GM12878 (cell line): ENCODE results near the gene PPP2R2D. TPM values are rescaled to one million over a fixed set of nuclear protein-coding genes. Genes with fewer than 3 reads are reported as not detected.

Experiments used
- ATAC-seq: fragments of 200-7000 bp; cut with Tn5 transposase; 3 replicates; pipeline ENCODE4 v1.9.1; 2020; ENCODE audit warnings: mild to moderate bottlenecking, moderate library complexity
- BruUV-seq: library from RNA; stranded (reverse); fragments of 400-500 nt; replicated peaks from 2 replicates; lab custom pipeline; 2021; lab: Mats Ljungman, UMichigan
- CTCF ChIA-PET: fragments of 300-600 bp; sonication (Branson Sonifier 250); formaldehyde crosslinking; extraction: SDS; loops from one replicate; lab custom pipeline; 2021; ENCODE audit warnings: inconsistent platforms; lab: Yijun Ruan, JAX
- POLR2A ChIA-PET: fragments of 350-600 bp; formaldehyde crosslinking; extraction: SDS; loops from one replicate; lab custom pipeline; 2021; ENCODE audit warnings: inconsistent platforms; lab: Charles Lee
- RAD21 ChIA-PET: fragments of 300-600 bp; sonication (Branson Sonifier 250); formaldehyde crosslinking; loops from one replicate; lab custom pipeline; 2023; ENCODE audit warnings: antibody characterized with exemption; ENCODE audit not compliant: unreplicated experiment; lab: Charles Lee
- SMC1A ChIA-PET: fragments of 300-600 bp; sonication (Branson Sonifier 250); formaldehyde crosslinking; loops from one replicate; lab custom pipeline; 2023; ENCODE audit not compliant: unreplicated experiment, uncharacterized antibody; lab: Charles Lee
- DNase-seq: peaks from one replicate; pipeline ENCODE4 v3.0.0-alpha.2; 2011; ENCODE audit warnings: low read depth, low spot score
- FAIRE-seq: peaks from 3 replicates; lab custom pipeline; 2011; peaks lifted over from hg19 to GRCh38; lab: Jason Lieb, UNC
- H2AFZ ChIP-seq: 2 replicates; pipeline ENCODE4 v1.6.0; 2011; ENCODE audit warnings: low read depth, low read length, control low read depth; ENCODE audit not compliant: control insufficient read depth
- H3K27ac ChIP-seq: 2 replicates; pipeline ENCODE4 v1.5.1; 2011; ENCODE audit warnings: control low read depth; ENCODE audit not compliant: control insufficient read depth, insufficient read depth
- H3K27me3 ChIP-seq, 2 experiments: replicated peaks in 1 of 2; 2 replicates each; pipeline versions ENCODE4 v1.6.0 to v1.6.1; 2011; ENCODE audit warnings: low read length in 1 of 2; ENCODE audit not compliant: control insufficient read depth in 2 of 2, insufficient read depth in 2 of 2
- H3K36me3 ChIP-seq, 2 experiments: 2 replicates each; pipeline ENCODE4 v1.5.1; 2011; ENCODE audit warnings: low read length in 1 of 2; ENCODE audit not compliant: control insufficient read depth in 2 of 2, insufficient read depth in 2 of 2
- H3K4me1 ChIP-seq: 2 replicates; pipeline ENCODE4 v1.6.1; 2011; ENCODE audit warnings: mild to moderate bottlenecking, low read length, moderate library complexity, mixed read lengths; ENCODE audit not compliant: control insufficient read depth, insufficient read depth
- H3K4me2 ChIP-seq: 2 replicates; pipeline ENCODE4 v1.6.0; 2011; ENCODE audit warnings: control low read depth; ENCODE audit not compliant: control insufficient read depth, insufficient read depth
- H3K4me3 ChIP-seq: fragments of 200-600 bp; sonication (generic); 2 replicates; pipeline ENCODE4 v1.5.1; 2016
- H3K79me2 ChIP-seq: 2 replicates; pipeline ENCODE4 v1.6.0; 2011; ENCODE audit warnings: low read length; ENCODE audit not compliant: control insufficient read depth, insufficient read depth
- H3K9ac ChIP-seq: 2 replicates; pipeline ENCODE4 v1.8.0; 2011; ENCODE audit warnings: low read length, control low read depth, mixed read lengths; ENCODE audit not compliant: control insufficient read depth, insufficient read depth
- H3K9me3 ChIP-seq: replicated peaks from 3 replicates; pipeline ENCODE4 v1.5.1; 2011; ENCODE audit warnings: mild to moderate bottlenecking, low read length; ENCODE audit not compliant: control insufficient read depth, insufficient read depth
- H4K20me1 ChIP-seq: 2 replicates; pipeline ENCODE4 v1.6.0; 2011; ENCODE audit not compliant: control insufficient read depth, insufficient read depth
- BRCA1 ChIP-seq: IDR thresholded peaks from 2 replicates; pipeline ENCODE4 v1.6.1; 2011; ENCODE audit warnings: low read depth, low read length, improper control_type of control experiment
- KAT2A ChIP-seq: conservative IDR thresholded peaks from 2 replicates; pipeline ENCODE4 v1.6.1; 2011; ENCODE audit warnings: low read depth, low read length; ENCODE audit not compliant: control insufficient read depth
- MEF2A ChIP-seq: IDR thresholded peaks from 2 replicates; pipeline ENCODE4 v1.6.1; 2011; ENCODE audit warnings: low read depth, mild to moderate bottlenecking, low read length, moderate library complexity; ENCODE audit not compliant: insufficient read depth
- MEF2B ChIP-seq: fragments of 450-650 bp; IDR thresholded peaks from 2 replicates; pipeline ENCODE4 v1.6.1; 2018; ENCODE audit warnings: mild to moderate bottlenecking, moderate library complexity; ENCODE audit not compliant: partially characterized antibody, poor library complexity, severe bottlenecking
- PAX8 ChIP-seq: fragments of 450-650 bp; IDR thresholded peaks from 2 replicates; pipeline ENCODE4 v1.6.1; 2017; ENCODE audit warnings: mild to moderate bottlenecking, moderate library complexity
- PML ChIP-seq: IDR thresholded peaks from 2 replicates; pipeline ENCODE4 v1.6.1; 2012; ENCODE audit warnings: low read length, inconsistent platforms
- RBBP5 ChIP-seq: fragments of 200-600 bp; sonication (generic); conservative IDR thresholded peaks from 2 replicates; pipeline ENCODE4 v1.6.1; 2016
- STAT1 ChIP-seq: fragments of 450-650 bp; conservative IDR thresholded peaks from 2 replicates; pipeline ENCODE4 v1.6.1; 2014; ENCODE audit warnings: antibody characterized with exemption, mild to moderate bottlenecking
- ZNF207 ChIP-seq: fragments of 450-650 bp; IDR thresholded peaks from 2 replicates; pipeline ENCODE4 v1.6.1; 2014; ENCODE audit warnings: antibody characterized with exemption, mild to moderate bottlenecking, borderline replicate concordance
- WGBS: methylation state at CpG from one replicate; pipeline ENCODE4 v1.1.6; 2016; ENCODE audit warnings: low lambda C conversion rate; ENCODE audit not compliant: insufficient replicate concordance, insufficient coverage; ENCODE audit errors: missing lambda C conversion rate; 5-methylcytosine and 5-hydroxymethylcytosine counted together
- in situ Hi-C: fragments of 300-500 bp; cut with MboI; formaldehyde crosslinking; loops from 9 replicates; pipeline ENCODE4 v1.14.3; 2018; ENCODE audit warnings: mixed read lengths
- intact Hi-C: fragments of 100-400 bp; cut with micrococcal nuclease; formaldehyde crosslinking; loops from one replicate; pipeline ENCODE4 v1.14.2; 2022; ENCODE audit not compliant: unreplicated experiment
- polyA plus RNA-seq, 11 experiments: library from polyadenylated mRNA; depleted of rRNA in 4 of 11; unstranded in 6 of 11; stranded (reverse) in 5 of 11; fragments of >200 nt; fragmentation: Nextera tagmentation in 4 of 11; fragmentation: Illumina TruSeq in 1 of 11; extraction: Ambion mirVana in 4 of 11; extraction: Trizol in 1 of 11; gene quantifications; 1 replicate in 1 of 11; 2 replicates in 10 of 11; pipeline versions ENCODE4 v1.2.1 to v1.2.3, GENCODE V29; 2011 to 2016; ENCODE audit warnings: inconsistent platforms in 2 of 11, missing spikeins in 2 of 11, low read depth in 1 of 11
- total RNA-seq, 4 experiments: library from RNA; depleted of rRNA in 3 of 4; stranded (reverse); fragments of >200 nt in 3 of 4; fragmentation: Illumina TruSeq in 1 of 4; extraction: Trizol in 1 of 4; gene quantifications; 2 replicates each; pipeline versions ENCODE4 v1.2.1 to v1.2.3, GENCODE V29; 2013 to 2021
- TF ChIP-seq, protein P1 (sequence below): fragments of 450-650 bp; IDR thresholded peaks from 2 replicates; pipeline ENCODE4 v1.6.1; 2018; ENCODE audit warnings: borderline replicate concordance, mild to moderate bottlenecking; ENCODE audit not compliant: partially characterized antibody
- TF ChIP-seq, protein P2 (sequence below): IDR thresholded peaks from 2 replicates; pipeline ENCODE4 v1.6.1; 2012; ENCODE audit warnings: low read depth, low read length, improper control_type of control experiment
- TF ChIP-seq, protein P3 (sequence below): IDR thresholded peaks from 2 replicates; pipeline ENCODE4 v1.6.1; 2011; ENCODE audit warnings: borderline replicate concordance, low read depth, mild to moderate bottlenecking, moderate library complexity, mixed read lengths, low read length; ENCODE audit not compliant: insufficient read depth; ENCODE audit errors: extremely low read length

The PPP2R2D gene
- total and polyA plus RNA-seq, 10 of the 15 experiments (the other 5 are each of a cell fraction or from before 2014, with no cell fraction given): 2.8 to 41.9 (median 21.8) TPM

DNA sequence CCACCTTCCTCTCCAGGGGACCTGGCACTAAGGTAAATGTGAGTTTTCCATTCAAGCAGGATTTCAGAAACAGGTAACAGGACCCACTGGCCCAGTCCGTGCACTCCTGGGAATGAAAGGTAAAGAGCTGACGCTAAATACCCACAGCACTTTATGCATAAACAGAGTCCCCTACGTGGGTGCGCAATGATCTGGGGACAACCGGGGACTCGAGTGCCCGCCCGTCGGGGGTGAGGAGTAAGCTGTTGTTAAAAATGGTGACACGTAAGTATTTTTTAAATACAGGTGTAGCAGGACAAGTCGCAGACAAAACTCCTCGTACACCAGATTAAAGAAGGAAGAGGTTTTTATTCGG, 47.2 kb upstream of the PPP2R2D start:
- intact Hi-C loops: no loop called here
- no peaks in the 10 kb centered on the region for H3K36me3 ChIP-seq
- H3K27me3 ChIP-seq: no peaks in the 10 kb centered on the region
- in situ Hi-C loops: no loop called here
- BruUV-seq: no TSS peak
- SMC1A ChIA-PET: no interaction called here
- H3K9ac ChIP-seq: no peak overlapping the region
- RAD21 ChIA-PET: no interaction called here
- no peak overlapping the region for H3K4me3 ChIP-seq
- no peaks in the 10 kb centered on the region for H3K79me2 ChIP-seq
- H3K4me1 ChIP-seq: no peaks in the 10 kb centered on the region
- no peak for TF ChIP-seq BRCA1
- TF ChIP-seq MEF2A: no peak
- no peak for TF ChIP-seq ZNF207
- no peak for TF ChIP-seq KAT2A
- no peak for TF ChIP-seq PML
- TF ChIP-seq, protein P1, sequence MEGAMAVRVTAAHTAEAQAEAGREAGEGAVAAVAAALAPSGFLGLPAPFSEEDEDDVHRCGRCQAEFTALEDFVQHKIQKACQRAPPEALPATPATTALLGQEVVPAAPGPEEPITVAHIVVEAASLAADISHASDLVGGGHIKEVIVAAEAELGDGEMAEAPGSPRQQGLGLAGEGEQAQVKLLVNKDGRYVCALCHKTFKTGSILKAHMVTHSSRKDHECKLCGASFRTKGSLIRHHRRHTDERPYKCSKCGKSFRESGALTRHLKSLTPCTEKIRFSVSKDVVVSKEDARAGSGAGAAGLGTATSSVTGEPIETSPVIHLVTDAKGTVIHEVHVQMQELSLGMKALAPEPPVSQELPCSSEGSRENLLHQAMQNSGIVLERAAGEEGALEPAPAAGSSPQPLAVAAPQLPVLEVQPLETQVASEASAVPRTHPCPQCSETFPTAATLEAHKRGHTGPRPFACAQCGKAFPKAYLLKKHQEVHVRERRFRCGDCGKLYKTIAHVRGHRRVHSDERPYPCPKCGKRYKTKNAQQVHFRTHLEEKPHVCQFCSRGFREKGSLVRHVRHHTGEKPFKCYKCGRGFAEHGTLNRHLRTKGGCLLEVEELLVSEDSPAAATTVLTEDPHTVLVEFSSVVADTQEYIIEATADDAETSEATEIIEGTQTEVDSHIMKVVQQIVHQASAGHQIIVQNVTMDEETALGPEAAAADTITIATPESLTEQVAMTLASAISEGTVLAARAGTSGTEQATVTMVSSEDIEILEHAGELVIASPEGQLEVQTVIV: no peak
- TF ChIP-seq, protein P2, sequence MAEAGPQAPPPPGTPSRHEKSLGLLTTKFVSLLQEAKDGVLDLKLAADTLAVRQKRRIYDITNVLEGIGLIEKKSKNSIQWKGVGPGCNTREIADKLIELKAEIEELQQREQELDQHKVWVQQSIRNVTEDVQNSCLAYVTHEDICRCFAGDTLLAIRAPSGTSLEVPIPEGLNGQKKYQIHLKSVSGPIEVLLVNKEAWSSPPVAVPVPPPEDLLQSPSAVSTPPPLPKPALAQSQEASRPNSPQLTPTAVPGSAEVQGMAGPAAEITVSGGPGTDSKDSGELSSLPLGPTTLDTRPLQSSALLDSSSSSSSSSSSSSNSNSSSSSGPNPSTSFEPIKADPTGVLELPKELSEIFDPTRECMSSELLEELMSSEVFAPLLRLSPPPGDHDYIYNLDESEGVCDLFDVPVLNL: no peak
- TF ChIP-seq PAX8: no peak
- no peak for TF ChIP-seq MEF2B
- TF ChIP-seq, protein P3, sequence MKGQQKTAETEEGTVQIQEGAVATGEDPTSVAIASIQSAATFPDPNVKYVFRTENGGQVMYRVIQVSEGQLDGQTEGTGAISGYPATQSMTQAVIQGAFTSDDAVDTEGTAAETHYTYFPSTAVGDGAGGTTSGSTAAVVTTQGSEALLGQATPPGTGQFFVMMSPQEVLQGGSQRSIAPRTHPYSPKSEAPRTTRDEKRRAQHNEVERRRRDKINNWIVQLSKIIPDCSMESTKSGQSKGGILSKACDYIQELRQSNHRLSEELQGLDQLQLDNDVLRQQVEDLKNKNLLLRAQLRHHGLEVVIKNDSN: no peak
- TF ChIP-seq STAT1: no peak
- TF ChIP-seq RBBP5: no peak
- no peak overlapping the region for H3K4me2 ChIP-seq
- no peaks in the 10 kb centered on the region for H4K20me1 ChIP-seq
- DNase-seq (no peak), ATAC-seq (no peak), FAIRE-seq (no peak)
- no peak overlapping the region for H2AFZ ChIP-seq
- no peaks in the 10 kb centered on the region; the same call in 2 of the 3 replicates for H3K9me3 ChIP-seq
- POLR2A ChIA-PET: no interaction called here
- CTCF ChIA-PET: no interaction called here
- 49% methylated on average over 13 of the region's 13 CpGs for WGBS
- H3K27ac ChIP-seq: no peak overlapping the region
